Body of pancreas (tissue), 4 donors: ENCODE results near the gene RER1. TPM values are rescaled to one million over a fixed set of nuclear protein-coding genes. Genes with fewer than 3 reads are reported as not detected.

ENCODE experiments used
- ATAC-seq: fragments of 150-250 bp; one replicate; pipeline ENCODE4 v1.9.1; 2016
- DNase-seq, 4 donors: peaks; one replicate each; pipeline ENCODE4 v3.0.0-alpha.2; 2019
- H3K27ac ChIP-seq, 4 donors: fragments of 200-600 bp; sonication (generic); 1 replicate in 3 of 4; 2 replicates in 1 of 4; pipeline versions ENCODE4 v1.5.1 to v1.6.1; 2016 to 2019; ENCODE audit warnings: mild to moderate bottlenecking in 1 of 4, mixed read lengths in 1 of 4, moderate library complexity in 1 of 4
- H3K27me3 ChIP-seq, 2 donors: fragments of 200-600 bp; sonication (generic); one replicate each; pipeline ENCODE4 v1.6.0; 2016; ENCODE audit warnings: mild to moderate bottlenecking in 1 of 2
- H3K36me3 ChIP-seq, 2 donors: fragments of 200-600 bp; sonication (generic); replicated peaks in 1 of 2; 2 replicates each; pipeline ENCODE4 v1.5.1; 2016; ENCODE audit warnings: low read depth in 2 of 2; ENCODE audit not compliant: insufficient read depth in 1 of 2
- H3K4me1 ChIP-seq: fragments of 200-600 bp; sonication (generic); one replicate; pipeline ENCODE4 v1.6.0; 2016
- H3K4me3 ChIP-seq, 2 donors: fragments of 200-600 bp; sonication (generic); 1 replicate in 1 of 2; 2 replicates in 1 of 2; pipeline ENCODE4 v1.5.1; 2016 to 2019
- H3K9me3 ChIP-seq, 3 donors: fragments of 200-600 bp; sonication (generic); 1 replicate in 2 of 3; 2 replicates in 1 of 3; pipeline ENCODE4 v1.5.1; 2016
- POLR2A ChIP-seq, 3 donors: fragments of 450-650 bp; IDR thresholded peaks; one replicate each; pipeline ENCODE4 v1.6.1; 2016; ENCODE audit warnings: antibody characterized with exemption in 3 of 3, mild to moderate bottlenecking in 2 of 3
- WGBS, 2 donors: methylation state at CpG; one replicate each; pipeline ENCODE4 v1.1.5; 2017; 5-methylcytosine and 5-hydroxymethylcytosine counted together
- intact Hi-C: fragments of 100-400 bp; cut with DNase I; formaldehyde crosslinking; loops from one replicate; pipeline ENCODE4 v1.15.1; 2023
- total RNA-seq, 2 donors: library from RNA; depleted of rRNA; stranded (reverse); fragments of >200 nt; gene quantifications; one replicate each; pipeline ENCODE4 v1.1.0, GENCODE V29; 2016
- TF ChIP-seq, protein P1 (sequence below), 7 experiments: fragments of 450-650 bp in 4 of 7; fragments of 200-600 bp in 3 of 7; sonication (generic) in 3 of 7; IDR thresholded peaks; one replicate each; pipeline ENCODE4 v1.5.1; 2016 to 2019; ENCODE audit warnings: antibody characterized with exemption in 7 of 7

RER1 gene
- total RNA-seq, 2 donors from 2014 or later = 50.3 to 57.7 TPM

DNA sequence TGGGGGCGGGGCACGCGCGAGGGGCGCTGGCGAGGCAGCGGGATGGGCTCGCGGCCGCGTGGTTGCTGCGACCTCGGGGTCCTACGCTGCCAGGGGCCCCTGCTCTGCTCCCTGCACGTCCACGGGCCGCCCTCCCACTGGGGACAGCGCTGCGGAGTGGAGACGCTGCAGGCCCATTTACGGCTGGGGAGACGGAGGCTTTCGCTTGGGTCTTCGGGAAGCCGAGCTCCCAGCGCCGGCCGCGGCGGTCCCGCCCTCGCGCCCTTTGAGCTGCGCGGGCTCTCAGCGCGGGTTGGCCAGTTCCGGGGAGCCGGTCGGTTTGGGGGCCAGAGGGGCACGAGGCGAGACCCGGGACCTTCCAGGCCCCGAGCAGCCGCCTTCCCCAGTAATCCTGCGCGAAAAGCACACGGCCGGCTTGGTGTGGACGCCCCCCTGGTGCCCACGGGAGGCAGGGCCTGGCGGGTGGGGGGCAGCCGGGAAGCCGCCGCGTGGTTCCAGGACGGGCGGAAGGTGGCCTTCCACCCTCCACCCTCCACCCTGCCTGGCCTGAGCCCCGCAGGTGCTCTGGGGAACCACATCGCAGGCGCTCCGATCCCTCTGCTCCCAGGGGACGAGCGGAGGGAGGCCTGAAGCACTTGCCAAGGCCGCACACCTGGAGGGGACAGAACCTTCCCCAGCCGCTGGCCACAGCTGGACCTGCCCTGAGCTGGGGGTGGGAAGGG lies 21.3 kb downstream of the RER1 start:
- Histone ChIP-seq H3K36me3 (no peaks in the 10 kb centered on the region), H3K4me1 (peaks cover 36% of the 10 kb centered on the region), H3K27me3 (peaks cover 0 to 6% of the 10 kb centered on the region in 2 donors), H3K27ac (peak overlapping the region; percentile 50 to 86 (median 76)), H3K9me3 (no peaks in the 10 kb centered on the region), H3K4me3 (peak overlapping the region; percentile 47 to 73)
- DNase-seq (peak; percentile 30 to 50 (median 42)), ATAC-seq (peak; percentile 58)
- intact Hi-C loops = no loop called here
- 0 to 2% methylated on average over 10 to 52 of the region's 66 CpGs for WGBS, 2 donors
- TF ChIP-seq, protein P1, sequence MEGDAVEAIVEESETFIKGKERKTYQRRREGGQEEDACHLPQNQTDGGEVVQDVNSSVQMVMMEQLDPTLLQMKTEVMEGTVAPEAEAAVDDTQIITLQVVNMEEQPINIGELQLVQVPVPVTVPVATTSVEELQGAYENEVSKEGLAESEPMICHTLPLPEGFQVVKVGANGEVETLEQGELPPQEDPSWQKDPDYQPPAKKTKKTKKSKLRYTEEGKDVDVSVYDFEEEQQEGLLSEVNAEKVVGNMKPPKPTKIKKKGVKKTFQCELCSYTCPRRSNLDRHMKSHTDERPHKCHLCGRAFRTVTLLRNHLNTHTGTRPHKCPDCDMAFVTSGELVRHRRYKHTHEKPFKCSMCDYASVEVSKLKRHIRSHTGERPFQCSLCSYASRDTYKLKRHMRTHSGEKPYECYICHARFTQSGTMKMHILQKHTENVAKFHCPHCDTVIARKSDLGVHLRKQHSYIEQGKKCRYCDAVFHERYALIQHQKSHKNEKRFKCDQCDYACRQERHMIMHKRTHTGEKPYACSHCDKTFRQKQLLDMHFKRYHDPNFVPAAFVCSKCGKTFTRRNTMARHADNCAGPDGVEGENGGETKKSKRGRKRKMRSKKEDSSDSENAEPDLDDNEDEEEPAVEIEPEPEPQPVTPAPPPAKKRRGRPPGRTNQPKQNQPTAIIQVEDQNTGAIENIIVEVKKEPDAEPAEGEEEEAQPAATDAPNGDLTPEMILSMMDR (IDR thresholded peaks at IDR 0.05) = no peak
- peak in 2 of 3 donors; percentile 51 to 66 for TF ChIP-seq POLR2A (IDR thresholded peaks at IDR 0.05)

- peak overlapping the region in 1 of 2 donors; percentile 47 for H3K4me3 ChIP-seq
- H3K27me3 ChIP-seq = peaks cover 0 to 6% of the 10 kb centered on the region in 2 donors
- no peaks in the 10 kb centered on the region for H3K9me3 ChIP-seq
- no peak for ATAC-seq
- no peak for TF ChIP-seq POLR2A (IDR thresholded peaks at IDR 0.05)
- TF ChIP-seq, protein P1 (IDR thresholded peaks at IDR 0.05) = no peak
- intact Hi-C loops = no loop called here
- H3K36me3 ChIP-seq = no peaks in the 10 kb centered on the region
- peak overlapping the region in 3 of 4 donors; percentile 50 to 86 (median 84) for H3K27ac ChIP-seq
- DNase-seq = no peak
- peaks cover 36% of the 10 kb centered on the region for H3K4me1 ChIP-seq
- 0 to 37% methylated on average over 2 to 25 of the region's 28 CpGs for WGBS, 2 donors
Observed at GRCh38 chr1:2413495-2414296, 22.1 kb downstream of the RER1 start.

GRCh38 chr1:2414297-2414958 lies 22.8 kb downstream of the RER1 start:
- ATAC-seq = peak; percentile 21
- no peak overlapping the region for H3K4me3 ChIP-seq
- intact Hi-C loops = no loop called here

GRCh38 chr1:2415337-2415736 lies 23.7 kb downstream of the RER1 start:
- ATAC-seq = no peak
- TF ChIP-seq, protein P1 (IDR thresholded peaks at IDR 0.05) = no peak
- no peak for TF ChIP-seq POLR2A (IDR thresholded peaks at IDR 0.05)
- no peak for DNase-seq
- Histone ChIP-seq H3K27ac (no peak overlapping the region), H3K4me1 (peaks cover 36% of the 10 kb centered on the region), H3K36me3 (no peaks in the 10 kb centered on the region), H3K27me3 (peaks cover 0 to 14% of the 10 kb centered on the region in 2 donors), H3K9me3 (no peaks in the 10 kb centered on the region), H3K4me3 (no peak overlapping the region)
- intact Hi-C loops = loop anchor here (5.0 kb wide), 2 partner anchors 122 to 372 kb away; no protein-coding TSS in a partner anchor
- WGBS, 2 donors = 61 to 76% methylated on average over 7 to 11 of the region's 11 CpGs

More at GRCh38 chr1:2414297-2414958, 22.8 kb downstream of the RER1 start:
- Histone ChIP-seq H3K4me1 (peaks cover 36% of the 10 kb centered on the region), H3K9me3 (no peaks in the 10 kb centered on the region), H3K27me3 (peaks cover 0 to 11% of the 10 kb centered on the region in 2 donors), H3K36me3 (no peaks in the 10 kb centered on the region), H3K27ac (no peak overlapping the region)
- peak; percentile 75 to 79 (median 78) for DNase-seq
- WGBS, 2 donors = 3 to 4% methylated on average over 20 to 25 of the region's 25 CpGs
- no peak for TF ChIP-seq POLR2A (IDR thresholded peaks at IDR 0.05)
- TF ChIP-seq, protein P1 (IDR thresholded peaks at IDR 0.05) = peak; percentile 84 to 94 (median 90)
